ENCODE measurements around the gene PEAK3. TPM values are rescaled to one million over a fixed set of nuclear protein-coding genes. Genes with fewer than 3 reads are reported as not detected.

PEAK3 gene
- total and polyA plus RNA-seq, 9 donors = 0.10 to 0.62 (median 0.26) TPM; not detected in 3

DNA sequence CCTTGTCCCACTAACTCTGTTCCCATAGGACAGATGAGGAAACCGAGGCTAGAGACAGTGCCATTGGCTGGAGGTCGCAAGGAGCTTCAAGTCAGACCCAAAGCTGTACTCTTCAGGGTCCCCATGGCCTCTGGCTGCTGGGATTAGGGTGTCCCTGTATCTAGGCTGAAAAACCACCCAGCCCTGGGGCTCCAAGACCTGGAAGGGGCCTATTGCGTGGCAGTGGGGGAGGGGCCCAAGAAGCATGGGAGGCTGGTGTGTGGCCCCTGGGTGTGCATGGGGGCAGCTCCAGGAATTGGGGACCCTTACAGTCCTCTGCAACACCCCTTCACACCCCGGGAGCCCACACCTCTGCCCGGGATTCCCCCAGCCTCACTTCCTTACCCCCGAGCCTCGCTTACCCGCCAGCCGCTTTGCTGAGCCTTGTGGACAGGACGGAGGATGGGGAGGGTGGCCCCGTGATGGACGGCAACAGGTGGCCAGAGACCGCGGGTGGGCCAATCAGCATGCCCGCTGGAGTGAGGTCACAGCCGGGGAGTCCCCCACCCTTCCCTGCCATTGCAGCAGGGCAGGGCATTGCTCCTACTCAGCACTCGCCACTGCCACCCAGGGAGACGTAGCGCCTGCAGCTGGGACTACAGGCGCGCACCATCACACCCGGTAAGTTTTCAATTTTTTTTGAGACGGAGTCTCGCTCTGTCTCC is 25.8 kb downstream of the PEAK3 start, which contains the start of gene JSRP1:
Gene JSRP1 (minus strand): TSS at position 436 of the 704 bp plus-strand sequence. CDS start 1,103 bp downstream, outside the sequence.
- no peaks in the 10 kb centered on the region for H3K36me3 ChIP-seq
- H3K9me3 ChIP-seq = no peaks in the 10 kb centered on the region
- 67 to 76% (median 75%) methylated on average over 21 to 24 of the region's 24 CpGs for WGBS, 3 donors
- no peak within 1 kb of the TSS for H3K4me3 ChIP-seq
- intact Hi-C loops (cut with DNase I) = no loop called here
- DNase-seq = no peak
- peaks cover 8% of the 10 kb centered on the region for H3K4me1 ChIP-seq (ENCODE audit: insufficient read depth)
- peaks cover 16% of the 10 kb centered on the region for H3K27me3 ChIP-seq
- TF ChIP-seq POLR2A (IDR thresholded peaks at IDR 0.05) (no peak), CTCF (IDR thresholded peaks at IDR 0.05) (no peak), EP300 (IDR thresholded peaks at IDR 0.05) (no peak)
- no peak within 1 kb of the TSS for H3K27ac ChIP-seq

GRCh38 chr19:2255112-2255845 is 26.7 kb downstream of the PEAK3 start:
- WGBS, 3 donors = 87 to 92% (median 88%) methylated on average over 16 of the region's 16 CpGs
- intact Hi-C loops (cut with DNase I) = no loop called here
- Histone ChIP-seq H3K36me3 (no peaks in the 10 kb centered on the region), H3K27me3 (peaks cover 16% of the 10 kb centered on the region), H3K27ac (no peak overlapping the region), H3K9me3 (no peaks in the 10 kb centered on the region), H3K4me3 (no peak overlapping the region), H3K4me1 (ENCODE audit: insufficient read depth) (peaks cover 15% of the 10 kb centered on the region)
- TF ChIP-seq POLR2A (IDR thresholded peaks at IDR 0.05) = no peak
- TF ChIP-seq EP300 (IDR thresholded peaks at IDR 0.05) = no peak
- TF ChIP-seq CTCF (IDR thresholded peaks at IDR 0.05) = no peak
- no peak for DNase-seq

GRCh38 chr19:2254064-2254872 is 27.7 kb downstream of the PEAK3 start:
- WGBS, 3 donors = 55 to 60% (median 56%) methylated on average over 20 of the region's 20 CpGs
- peak in 2 of 5 donors; percentile 21 to 64 for DNase-seq
- Histone ChIP-seq H3K27me3 (peaks cover 16% of the 10 kb centered on the region), H3K4me3 (no peak overlapping the region), H3K36me3 (no peaks in the 10 kb centered on the region), H3K27ac (no peak overlapping the region), H3K4me1 (ENCODE audit: insufficient read depth) (peaks cover 17% of the 10 kb centered on the region), H3K9me3 (no peaks in the 10 kb centered on the region)
- TF ChIP-seq CTCF (IDR thresholded peaks at IDR 0.05) = no peak
- no peak for TF ChIP-seq POLR2A (IDR thresholded peaks at IDR 0.05)
- TF ChIP-seq EP300 (IDR thresholded peaks at IDR 0.05) = no peak
- intact Hi-C loops (cut with DNase I) = no loop called here
